Stimulated activated CD8-positive, alpha-beta memory T cell treated with anti-CD3 and anti-CD28 coated beads, Interleukin-4, amount 100 ng/mL, for 1 hour (primary cell): ENCODE results near the gene OSBPL3.

Experiments used
- DNase-seq, 2 donors: peaks; one replicate each; pipeline ENCODE4 v3.0.0-alpha.2; 2020; ENCODE audit warnings: low read depth in 2 of 2, low spot score in 1 of 2

OSBPL3 gene

DNA sequence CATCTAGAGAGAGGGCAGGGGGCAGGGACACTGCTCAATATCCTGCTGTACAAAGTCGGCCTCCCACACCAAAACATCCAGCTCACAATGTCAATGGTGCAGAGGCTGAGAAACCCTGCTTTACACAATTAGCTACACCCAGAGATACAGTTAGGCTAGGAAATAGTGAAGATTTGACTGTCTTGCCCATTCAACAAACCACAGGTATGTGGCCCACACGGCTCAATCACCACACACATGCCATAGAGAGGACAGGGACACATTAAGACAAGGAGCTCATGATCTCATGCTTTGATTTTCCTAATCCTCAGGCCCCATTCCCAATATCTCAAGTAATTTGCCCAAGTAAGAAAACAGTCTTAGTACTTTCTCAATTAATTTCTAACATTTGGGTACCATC, 110.4 kb downstream of the OSBPL3 start:
- no peak for DNase-seq

GRCh38 chr7:24868741-24869140, 111.2 kb downstream of the OSBPL3 start:
- DNase-seq, result no peak

DNA sequence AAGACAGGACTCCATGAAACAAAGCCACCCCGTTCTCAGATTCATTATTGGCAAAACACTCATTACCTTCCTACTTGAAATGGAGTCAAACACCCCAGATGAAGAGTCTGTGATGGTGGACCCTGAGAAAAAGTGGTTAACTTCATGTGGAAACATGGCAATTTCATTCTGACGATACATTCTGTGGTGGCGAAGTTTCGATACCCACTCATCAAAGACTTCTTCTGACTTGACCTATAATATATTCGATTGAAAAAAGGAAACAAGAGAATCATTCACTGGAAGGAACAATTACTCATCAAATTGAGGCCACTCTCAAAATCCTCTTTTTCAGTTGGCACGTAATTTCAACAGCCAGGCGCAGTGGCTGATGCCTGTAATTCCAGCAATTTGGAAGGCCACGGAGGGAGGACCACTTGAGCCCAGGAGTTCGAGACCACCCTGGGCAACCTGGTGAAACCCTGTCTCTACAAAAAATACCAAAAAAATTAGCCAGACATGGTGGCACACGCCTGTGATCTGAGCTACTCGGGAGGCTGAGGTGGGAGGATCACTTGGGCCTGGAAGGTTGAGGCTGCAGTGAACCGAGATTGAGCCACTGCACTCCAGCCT, 113.9 kb downstream of the OSBPL3 start:
- DNase-seq, result no peak

DNA sequence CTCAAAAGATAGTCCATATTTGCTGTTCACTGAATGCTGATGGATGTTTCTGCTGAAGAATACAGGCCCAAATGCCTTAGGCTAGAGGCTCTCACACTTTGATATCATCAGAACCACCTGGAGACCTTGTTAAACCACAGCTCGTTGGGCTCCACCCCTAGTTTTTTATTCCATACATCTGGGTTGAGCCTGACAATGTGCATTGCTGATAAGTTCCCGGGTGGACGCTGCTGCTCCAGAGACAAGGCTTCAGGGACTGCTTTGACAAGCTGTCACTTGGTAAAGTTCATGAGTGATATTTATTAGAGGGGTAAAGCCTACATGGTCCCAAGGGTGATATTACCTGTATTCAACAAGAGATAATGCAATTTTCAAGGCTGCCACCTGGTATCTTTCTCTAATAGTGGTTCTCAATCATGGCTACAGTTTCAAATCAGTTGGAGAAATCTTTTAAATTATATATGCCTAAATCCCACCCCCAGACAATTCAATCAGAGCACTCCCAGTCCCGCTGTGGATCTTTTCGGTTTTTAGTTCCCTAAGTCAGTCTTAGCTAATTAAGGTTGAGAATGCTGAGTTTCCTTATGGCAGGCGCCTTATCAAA, 115.7 kb downstream of the OSBPL3 start:
- no peak for DNase-seq

DNA sequence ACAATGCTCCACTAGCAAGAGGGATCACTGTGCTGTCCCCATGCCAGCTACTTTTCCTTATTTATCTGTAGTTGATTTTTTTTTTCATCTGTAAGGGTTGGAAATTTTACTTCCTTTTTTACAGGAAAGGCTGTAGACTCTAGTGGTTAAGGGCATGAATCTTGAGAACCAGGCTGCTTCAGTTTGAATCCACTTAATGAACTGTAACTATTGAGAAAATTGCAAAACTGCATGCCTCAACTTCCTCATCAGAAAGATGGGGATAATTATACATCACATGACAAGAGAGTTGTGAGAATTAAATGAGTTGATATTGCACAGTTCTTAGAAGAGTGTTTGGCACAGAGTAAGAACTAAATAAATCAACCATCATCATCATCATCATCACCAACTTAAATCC, 116.4 kb downstream of the OSBPL3 start:
- DNase-seq, result no peak

- no peak for DNase-seq
These were observed 117.5 kb downstream of the OSBPL3 start for GRCh38 chr7:24862461-24862860.

- DNase-seq, result no peak
These were observed 118.6 kb downstream of the OSBPL3 start for GRCh38 chr7:24861336-24861735.

GRCh38 chr7:24860611-24861010, 119.4 kb downstream of the OSBPL3 start:
- no peak for DNase-seq

DNA sequence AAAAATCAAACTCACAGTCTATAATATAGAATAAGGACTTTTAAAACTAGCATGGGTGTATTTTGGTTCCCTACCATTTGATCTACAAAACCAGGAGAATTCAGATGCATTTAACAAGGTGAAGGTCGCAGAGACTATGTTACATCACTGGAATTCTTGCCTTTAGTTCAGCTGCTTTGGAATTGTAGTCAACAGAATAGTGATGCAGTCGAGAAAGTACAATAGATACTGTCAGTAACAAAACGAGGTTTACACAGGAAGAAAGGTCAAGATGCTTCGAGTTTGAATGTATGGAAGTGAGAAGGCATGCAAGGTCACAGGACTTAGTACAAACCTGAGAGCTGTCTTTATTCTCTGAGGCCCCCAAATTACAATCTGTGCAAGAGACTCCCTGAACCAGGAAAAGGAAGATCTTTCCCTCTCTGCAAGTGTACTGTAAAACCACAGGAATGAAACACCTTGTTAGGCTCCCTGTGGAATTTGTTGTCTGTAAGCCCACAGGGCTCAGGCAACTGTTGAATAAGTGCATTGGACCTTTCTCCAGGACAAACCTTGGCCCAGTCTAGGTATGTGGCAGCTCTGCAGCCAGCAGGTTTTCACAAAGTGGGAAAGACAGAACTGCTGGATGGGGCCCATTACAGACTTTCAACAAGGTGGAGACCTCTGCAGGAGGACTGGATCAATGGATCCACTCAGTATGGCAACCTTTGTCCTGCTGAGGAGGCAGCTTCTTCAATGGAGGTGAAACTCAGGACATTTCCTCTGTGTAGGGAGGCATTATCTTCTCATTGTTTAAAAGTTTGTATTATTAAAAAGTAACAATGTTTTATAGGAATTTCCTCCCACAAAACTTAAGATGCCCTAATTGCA, 121.6 kb downstream of the OSBPL3 start:
- DNase-seq, result no peak

DNA sequence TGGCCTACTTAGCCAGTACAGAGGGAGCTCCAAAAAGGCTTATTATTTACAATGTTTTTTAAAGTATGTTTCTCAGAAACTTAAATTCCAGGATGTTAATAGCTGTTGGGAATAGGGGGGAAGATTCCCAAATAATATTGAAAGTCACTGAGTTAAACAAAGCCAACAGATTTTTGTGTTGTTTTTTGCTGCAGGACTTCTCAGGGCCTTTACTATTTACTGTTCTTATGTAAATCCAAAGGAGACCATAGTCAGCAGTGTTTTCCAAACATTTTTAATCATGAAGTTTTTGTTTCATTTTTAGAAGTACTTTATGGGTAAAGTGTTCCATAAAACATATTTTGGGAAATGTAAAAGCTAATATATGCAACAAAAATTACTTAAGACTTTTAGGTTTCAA, 122.4 kb downstream of the OSBPL3 start:
- DNase-seq, result no peak

DNA sequence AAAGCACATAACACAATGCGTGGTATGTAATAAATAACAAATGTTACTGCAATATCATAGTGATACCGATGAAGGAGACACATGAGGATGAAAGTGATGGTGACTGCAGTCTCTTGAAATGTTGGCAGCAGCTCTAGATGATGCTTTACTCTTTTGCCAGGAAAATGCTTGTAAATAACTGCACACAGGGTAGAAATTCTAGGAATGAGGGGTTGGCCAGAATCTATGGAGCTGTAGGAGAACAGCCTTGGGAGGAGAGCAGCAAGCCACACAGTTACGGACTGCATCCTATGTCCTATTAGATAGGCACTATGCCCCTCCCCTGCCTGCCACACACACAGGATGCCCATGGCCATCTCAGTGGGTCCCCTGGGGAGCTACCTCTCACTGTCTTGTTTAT, 125.1 kb downstream of the OSBPL3 start:
- DNase-seq, result no peak

DNA sequence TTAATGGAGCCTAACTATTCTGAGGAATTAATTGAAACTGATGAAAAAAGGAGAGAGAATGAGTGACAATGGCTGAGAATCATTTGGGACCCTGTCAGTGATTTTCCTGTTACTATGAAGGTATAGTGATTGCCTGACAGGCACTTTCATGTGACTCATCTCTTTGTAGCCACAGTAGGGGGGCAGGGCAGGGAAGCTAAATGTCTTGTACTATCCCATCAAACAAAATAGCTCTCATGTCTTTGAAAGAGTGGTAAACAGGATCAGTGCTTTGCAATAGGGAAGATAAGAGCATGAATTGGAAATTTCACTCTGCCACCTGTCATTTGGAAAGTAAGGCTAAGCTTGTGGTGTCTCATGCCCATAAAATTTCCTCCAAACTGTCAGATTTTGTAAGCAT, 128.2 kb downstream of the OSBPL3 start:
- DNase-seq, result no peak

DNA sequence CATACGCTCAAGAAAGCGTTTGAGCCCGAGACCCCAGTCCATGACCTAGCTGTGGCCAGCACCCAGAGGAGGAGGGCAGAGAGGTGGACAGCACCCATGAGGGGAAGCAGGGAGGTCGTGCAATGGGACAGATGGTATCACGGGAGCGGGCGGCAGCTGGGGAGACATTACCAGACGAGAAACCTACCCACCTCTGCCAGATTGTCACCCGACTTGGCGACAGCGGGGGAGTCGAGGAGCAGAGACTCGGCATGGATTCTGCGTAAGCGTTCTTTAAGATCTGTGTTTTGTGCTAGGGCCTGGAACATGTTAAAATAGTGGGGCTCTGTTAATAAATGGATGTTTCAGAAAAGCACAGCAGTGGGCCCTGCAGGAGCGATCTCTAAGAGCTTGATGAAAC, 131.1 kb downstream of the OSBPL3 start:
- DNase-seq, result no peak

DNA sequence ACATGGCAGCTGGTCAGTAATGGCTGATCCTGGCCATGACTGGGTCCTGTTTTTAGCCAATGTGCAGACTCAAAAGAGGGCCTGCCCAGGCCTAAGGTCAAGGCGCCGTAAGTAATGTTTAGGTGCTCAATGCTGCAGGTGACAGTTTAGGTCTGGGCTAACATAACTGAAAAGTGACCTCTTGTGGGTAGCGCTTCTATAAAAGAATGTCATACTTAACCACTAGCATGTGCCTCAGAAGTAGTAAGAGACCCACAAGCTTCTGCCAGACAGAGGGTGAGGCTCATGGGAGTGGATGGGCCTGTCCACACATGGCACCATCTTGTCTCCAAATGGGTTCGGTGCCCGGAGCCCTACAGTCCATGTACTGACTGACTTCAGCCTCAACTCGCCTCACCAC, 132.2 kb downstream of the OSBPL3 start:
- DNase-seq, result no peak

GRCh38 chr7:24843821-24844434, 136.1 kb downstream of the OSBPL3 start:
- DNase-seq, result no peak

DNA sequence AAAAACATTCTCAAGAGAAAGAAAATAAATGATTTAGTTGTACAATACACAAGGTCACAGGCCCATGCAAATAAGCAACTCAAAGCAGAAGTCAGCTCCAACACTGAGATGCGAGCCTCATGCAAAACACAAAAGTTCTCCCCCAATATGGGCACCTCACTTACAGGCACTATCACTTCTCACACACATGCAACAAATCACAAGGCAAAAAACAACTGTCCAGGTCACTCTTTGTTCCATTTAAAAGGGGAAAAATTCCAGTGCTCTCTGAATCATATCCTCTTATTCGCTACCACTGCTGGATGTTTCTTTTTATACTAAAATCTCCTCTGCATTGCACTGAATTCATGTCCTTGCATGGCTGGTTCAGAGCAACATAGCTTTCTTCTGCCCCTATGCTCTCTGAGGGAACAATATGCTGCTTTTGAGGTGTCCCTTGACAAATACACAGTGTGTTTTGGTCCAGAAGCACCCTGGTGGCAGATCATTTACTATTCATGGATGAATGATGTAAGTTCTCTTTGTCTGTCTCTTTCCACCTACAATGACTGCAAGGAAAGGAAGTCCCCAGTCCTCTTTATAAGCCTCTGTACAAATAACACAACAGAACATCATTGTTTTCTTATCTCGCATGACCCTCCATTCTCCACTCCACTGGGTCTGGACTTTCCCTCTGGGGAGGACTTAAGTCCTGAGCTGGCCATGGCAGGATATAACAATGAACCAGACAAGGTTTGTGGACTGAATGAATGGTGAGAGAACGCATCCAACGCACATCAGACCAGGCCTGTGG, 137.3 kb downstream of the OSBPL3 start:
- no peak for DNase-seq

- DNase-seq, result no peak
These were observed 137.9 kb downstream of the OSBPL3 start for GRCh38 chr7:24842029-24842428.

- DNase-seq, result no peak
These were observed 139.4 kb downstream of the OSBPL3 start for GRCh38 chr7:24840563-24840962.

- DNase-seq, result no peak
These were observed 143.9 kb downstream of the OSBPL3 start for GRCh38 chr7:24836084-24836483.

- no peak for DNase-seq
These were observed 144.3 kb downstream of the OSBPL3 start for GRCh38 chr7:24835643-24836042.

DNA sequence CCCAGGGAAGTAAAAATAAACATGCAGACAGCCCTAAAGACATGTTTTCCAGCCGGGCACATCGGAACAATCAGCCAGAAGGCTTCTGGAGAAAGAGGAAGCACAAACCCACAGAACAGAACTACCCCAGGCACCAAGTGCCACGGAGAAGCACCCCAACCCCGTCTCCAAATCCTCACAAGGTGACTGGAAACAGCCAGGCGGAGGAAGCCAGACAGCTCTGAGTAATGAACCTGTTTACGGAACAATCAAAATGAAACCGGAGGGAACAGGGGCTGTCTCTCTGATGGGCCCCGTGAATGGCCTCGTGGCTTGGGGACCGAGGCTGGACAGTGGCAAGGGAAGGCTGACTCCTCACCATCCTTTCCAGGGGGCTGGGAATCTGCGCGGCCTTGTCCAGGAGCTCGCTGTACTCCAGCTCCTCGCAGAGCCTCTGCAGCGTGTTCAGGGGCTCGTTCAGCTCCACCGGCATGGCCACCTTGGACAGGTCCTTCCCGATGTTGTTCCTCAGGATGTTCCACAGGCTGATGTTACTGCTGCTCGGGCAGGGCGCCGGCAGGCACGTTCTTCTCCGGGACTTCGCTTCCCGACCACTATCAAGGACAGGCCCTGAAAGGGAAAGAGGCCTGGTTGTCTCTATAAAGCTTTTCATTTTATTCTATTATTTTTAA, 145.7 kb downstream of the OSBPL3 start:
- no peak for DNase-seq
